ENCODE data around the gene ACSM2B.
"Not testable (repeated sequence)": the region's sequence is repeated elsewhere in the genome, so short reads cannot be mapped to it uniquely, and the experiment has no call there.

DNA sequence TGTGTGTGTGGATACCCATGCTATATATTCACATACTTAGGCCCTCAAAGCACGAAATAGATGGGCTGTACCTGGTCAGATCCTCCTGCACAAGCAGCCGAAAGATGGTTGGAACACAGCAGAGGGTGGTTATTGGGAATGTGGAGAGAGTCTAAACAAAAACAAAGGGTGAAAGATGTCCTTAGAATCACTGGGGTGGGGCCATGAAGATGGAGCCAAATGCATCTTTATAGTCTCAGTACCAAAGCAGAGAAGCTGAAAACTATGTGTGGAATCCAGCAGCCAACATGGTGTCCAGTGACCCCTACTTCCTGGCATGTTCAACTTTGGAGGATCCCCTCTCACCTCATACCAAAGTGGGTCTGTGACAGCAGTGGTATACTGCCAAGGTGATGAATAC lies 19.5 kb upstream of the ACSM2B start:
- not testable (repeated sequence) for TF ChIP-seq CTCF (IDR thresholded peaks at IDR 0.05 in 4 of 5, conservative IDR thresholded peaks at IDR 0.05 in 1 of 5); POLR2A (IDR thresholded peaks at IDR 0.05)

Measured in gastrocnemius medialis (tissue), 4 donors.